ENCODE results near the gene RBBP5.

Gene RBBP5

DNA sequence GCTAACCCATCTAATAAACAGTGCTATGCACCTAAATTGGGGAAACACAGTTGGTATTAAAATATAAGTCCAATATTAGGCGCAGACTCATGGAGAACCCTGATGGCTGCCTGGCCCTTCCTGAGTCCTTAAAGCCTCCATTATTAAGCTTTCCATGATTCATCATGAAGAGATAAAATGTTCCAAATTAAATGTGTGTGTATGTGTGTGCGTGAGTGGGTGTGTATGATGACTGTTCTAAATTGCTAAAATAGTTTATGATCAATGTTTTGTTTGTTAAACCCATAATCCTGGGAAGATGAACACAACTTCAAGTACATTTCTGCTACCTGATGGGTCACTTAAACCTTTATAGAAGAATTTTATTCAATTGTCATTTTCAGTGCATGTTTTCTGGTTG lies 6.3 kb upstream of the RBBP5 start:
- no peak for ATAC-seq

DNA sequence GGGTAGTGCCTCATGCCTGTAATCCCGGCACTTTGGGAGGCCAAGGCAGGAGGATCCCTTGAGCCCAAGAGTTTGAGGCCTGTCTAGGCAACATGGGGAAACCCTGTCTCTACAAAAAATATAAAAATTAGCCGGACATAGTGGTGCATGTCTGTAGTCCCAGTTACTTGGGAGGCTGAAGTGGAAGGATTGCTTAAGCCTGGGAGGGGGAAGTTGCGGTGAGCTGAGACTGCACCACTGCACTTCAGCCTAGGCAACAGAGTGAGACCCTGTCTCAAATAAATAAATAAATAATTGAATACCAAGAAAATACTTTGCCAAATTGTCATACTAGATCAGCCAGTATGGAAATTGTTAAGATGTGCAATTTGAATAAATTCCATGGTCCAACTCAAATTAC lies 5.9 kb upstream of the RBBP5 start:
- ATAC-seq, result no peak

DNA sequence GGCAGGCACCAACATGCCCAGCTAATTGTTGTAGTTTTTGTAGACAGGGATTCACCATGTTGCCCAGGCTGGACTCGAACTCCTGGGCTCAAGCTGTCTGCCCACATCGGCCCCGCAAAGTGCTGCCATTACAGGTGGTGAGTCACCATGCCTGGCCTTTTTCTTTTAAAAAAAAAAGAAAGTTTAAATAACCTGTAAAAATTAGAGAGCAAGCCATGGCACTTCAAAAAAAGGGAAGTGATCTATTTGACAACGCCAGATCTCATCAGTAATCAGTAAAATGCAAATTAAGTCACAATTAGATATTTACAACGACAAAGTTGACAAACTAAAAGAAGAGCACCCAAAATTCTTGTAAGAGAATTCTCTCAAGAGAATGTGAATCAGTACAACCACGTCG lies 2.9 kb upstream of the RBBP5 start:
- ATAC-seq, result no peak

DNA sequence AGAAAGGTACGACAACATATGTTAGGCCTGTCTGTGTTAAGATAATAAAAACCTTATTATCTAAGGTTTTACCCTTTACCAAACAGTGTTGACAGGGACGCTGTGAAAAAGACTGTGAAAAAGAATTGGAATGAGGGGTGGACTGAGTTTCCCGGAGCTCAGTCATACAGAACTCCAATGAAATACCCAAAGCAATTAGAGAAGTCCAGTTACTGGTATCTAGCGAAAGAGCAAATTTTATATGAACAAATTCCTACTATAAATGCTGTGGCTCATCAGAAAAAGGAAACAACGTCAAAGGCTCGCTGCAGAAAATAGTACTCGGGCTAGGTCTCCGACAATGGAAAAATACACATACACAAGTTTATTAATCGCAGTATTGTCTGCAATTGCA lies 708 bp upstream of the RBBP5 start:
- no peak for ATAC-seq

DNA sequence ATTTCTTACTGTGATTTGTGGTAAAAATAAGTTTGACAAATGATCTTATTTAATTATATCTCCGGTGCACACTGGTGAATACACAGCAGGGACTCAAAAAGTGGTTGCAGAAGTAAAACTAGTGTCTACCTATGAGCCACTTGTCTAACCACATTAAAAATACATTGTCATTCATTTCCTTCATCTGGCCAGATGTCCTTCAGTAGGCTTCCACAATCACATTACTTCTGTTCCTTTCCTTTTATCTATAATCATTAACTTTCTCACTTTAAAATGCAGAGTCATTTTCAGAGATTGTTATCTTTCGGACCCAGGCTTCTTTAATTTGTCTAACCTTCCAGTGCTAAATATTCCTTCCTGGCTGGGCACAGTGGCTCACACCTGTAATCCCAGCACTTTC lies 3.0 kb downstream of the RBBP5 start:
- ATAC-seq, result no peak

DNA sequence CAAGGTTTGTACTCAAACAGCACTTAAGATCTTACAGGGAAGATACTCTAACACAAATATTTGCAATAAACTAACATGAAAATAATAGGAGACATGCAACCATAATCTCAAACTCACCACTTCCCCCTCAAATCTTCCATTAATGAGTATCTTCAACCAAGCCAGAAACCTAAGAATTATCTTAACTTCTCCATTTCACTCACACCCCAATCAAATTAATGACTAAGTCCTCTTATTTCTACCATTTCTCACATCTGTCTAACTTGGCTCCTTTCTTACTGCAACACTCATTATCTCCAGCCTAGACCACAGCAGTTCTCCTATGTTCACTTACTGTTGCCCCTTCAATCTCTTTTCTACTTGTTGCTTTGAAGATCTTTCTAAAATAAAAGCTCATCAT lies 10.4 kb downstream of the RBBP5 start:
- ATAC-seq, result peak in 1 of 2 donors; percentile 51

DNA sequence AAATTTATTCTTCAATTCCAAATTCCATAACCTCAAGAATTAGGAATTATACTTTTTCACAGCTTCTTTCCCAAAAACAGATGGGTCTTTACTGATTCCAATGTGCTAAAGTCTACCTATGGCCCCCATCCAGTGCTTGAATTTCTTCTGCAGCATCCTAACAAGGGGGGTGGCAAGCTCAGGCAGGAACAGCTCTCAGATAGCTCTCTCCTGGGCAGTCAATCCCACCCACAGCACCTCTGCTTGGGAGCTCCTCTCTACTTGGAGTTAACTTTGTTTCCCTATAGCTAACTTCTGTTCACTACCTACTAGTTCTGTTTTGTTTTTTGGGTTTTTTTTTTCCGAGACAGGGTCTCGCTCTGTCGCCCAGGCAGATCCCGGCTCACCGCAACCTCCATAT lies 12.1 kb downstream of the RBBP5 start:
- no peak for ATAC-seq

DNA sequence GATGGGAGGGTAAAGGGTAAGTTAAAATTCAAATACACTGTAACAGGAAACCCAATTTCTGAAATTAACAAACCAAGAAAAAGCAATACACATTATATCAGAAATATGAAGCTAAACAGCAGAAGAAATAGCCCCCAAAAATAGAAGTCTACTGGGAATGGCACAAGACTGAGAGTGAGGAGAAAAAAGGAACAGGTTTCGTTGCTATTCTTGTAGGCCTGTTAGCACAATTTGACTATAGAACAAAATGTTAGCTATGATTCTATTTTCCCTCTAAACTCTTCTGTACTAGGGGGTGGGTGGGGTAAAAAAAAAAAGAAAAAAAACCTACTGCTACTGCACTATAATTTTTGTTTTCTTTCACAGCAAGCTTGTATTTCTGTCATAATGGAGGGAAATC lies 12.5 kb downstream of the RBBP5 start:
- no peak for ATAC-seq

DNA sequence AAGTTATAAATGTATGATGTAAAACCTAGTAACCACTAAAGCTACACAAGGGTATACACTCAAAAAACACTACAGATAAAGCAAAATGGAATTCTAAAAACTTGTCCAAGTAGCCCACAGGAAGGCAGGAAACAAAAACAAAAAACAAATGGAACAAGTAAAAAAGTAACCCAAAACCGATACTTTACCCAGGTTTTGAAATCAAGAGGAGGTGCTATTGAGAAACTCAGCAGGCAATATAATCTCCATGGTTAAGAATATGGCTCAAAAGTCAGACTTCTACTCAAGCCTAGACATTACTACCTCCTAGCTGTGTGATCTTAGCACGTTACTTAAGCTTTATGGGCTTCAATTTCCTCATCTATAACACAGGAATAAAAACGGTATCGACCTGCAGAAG lies 13.3 kb downstream of the RBBP5 start:
- no peak for ATAC-seq

DNA sequence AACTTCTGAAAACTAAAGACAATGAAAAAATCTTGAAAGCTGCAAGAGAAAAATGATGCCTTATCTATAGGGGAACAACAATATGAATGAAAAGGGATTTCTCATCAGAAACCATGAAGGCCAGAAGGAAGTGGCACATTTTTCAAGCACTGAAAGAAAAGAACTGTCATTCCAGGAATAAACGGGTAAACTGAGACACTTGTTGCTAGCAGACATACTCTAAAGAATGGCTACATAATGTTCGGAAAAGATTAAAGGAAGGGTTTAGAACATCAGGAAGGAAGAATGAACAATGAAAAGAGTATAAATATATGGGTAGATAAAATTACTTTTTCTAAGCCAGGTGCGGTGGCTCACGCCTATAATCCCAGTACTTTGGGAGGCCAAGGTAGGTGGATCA lies 14.5 kb downstream of the RBBP5 start:
- ATAC-seq, result no peak

DNA sequence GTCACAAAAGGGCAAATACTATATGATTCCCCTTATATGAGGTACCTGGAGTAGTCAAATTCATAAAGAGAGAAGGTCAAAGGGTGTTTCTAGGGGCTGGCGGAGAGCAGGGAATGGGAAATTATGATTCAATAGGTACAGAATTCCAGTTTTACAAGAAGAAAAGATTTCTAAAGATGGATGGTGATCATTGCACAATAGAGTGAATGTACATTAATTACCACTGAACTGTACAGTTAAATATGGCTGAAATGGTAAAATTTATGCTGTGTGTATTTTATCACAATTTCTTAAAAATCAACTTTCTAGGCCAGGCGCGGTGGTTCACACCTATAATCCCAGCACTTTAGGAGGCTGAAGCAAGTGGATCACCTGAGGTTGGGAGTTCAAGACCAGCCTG lies 19.4 kb downstream of the RBBP5 start:
- no peak for ATAC-seq

DNA sequence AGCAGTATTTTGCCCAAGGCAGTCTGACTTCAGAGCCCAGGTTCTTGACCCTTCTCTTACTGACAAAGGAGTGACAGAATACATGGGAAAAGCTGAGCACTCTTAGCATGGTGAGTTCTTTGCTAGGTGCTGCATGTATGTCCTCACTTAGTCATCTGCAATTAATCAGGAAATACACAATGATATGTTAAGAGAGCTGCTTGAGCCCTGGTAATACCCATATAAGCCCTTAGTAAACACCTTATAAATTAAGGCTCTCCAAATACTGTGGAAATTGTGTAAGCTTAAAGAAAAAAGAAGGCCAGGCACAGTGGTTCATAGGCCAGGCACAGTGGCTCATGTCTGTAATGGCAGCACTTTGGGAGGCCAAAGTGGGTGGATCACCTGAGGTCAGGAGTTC lies 23.5 kb downstream of the RBBP5 start:
- ATAC-seq, result no peak

DNA sequence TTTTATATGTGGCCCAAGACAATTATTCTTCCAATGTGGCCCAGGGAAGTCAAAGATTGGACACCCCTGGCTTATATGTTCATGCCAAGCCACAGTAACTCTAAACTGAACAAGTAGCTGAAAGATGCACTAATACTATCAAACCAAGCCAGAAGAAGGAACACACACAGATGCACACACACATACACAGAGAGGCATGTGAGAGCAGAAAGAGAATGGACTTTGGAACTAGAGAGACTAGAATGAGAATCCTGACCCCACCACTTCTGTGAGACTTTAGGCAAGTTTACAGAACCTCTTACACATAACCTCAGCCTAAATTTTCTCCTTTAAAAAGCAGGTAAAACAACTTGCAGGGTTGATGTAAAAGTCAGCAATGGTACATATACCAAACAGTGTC lies 26.4 kb downstream of the RBBP5 start:
- ATAC-seq, result no peak

DNA sequence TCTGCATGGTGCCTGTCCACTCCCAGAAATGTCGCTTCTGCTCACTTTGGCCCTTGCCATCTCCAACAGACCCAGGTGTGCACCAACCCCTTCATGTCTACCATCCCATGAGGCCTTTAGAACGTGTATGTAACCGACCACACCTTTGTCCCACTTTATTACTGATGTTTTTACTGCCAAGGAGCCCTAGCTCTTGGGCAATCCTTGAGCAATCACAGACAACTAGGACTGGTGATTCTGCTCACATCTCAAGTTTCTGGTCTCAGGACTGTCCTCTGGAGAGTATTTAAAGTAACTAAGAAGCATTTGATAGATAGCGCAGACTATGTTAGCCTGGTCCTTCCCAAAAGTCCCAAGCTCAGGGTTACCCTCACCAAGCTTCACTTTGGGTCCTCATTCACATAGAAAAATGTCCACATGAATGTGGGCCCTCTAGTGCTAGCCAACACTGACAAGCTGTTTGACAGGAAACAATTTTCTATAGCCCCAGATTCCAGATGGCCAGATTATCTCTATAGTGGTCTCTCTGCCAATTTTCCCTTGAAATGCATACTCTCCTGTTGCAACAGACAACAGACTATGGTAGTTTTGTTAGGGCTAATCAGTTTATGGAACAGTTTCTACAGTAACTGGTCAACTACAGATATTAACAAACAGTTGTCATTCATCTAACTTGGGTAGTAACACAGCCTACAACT lies 30.6 kb downstream of the RBBP5 start:
- no peak for ATAC-seq

DNA sequence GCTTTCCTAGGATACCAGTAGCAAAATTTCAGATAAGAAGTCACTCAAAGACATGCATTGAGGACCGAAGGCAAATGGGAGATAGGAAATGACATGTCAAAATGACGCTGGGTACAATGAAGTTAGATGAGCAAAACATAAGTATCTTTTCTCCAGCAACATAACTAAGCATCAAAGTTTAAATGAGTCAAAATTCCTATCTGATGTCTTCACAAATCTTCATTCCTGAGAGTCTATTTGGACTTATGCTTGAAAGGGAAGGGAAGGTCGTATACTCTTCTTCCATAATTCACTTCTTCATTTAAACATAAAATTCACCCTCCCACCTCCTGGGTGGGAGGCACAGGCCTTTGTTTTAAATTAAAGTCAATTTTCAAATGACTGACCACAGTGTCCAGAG lies 33.4 kb downstream of the RBBP5 start:
- no peak for ATAC-seq

DNA sequence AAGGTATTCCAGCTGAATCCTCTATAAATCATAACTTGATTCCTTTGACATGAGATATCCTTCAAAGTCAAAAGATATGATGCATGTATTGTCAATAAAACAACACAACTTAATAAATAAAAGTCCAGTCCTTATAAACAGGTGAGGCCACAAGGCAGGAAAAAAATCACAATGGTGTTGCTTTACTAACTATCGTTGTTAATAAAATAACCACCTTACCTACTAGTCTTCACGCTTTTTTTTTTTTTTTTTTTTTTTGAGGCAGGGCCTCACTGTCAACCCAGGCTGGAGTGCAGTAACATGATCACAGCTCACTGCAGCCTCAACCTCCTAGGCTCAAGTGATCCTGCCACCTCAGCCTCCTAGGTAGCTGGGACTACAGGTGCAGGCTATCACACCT lies 37.4 kb downstream of the RBBP5 start, which contains the start of gene TMEM81:
Gene TMEM81 (minus strand): TSS at position 101 of the 400 bp plus-strand sequence. CDS start 140 bp downstream, outside the sequence.
- ATAC-seq, result no peak

DNA sequence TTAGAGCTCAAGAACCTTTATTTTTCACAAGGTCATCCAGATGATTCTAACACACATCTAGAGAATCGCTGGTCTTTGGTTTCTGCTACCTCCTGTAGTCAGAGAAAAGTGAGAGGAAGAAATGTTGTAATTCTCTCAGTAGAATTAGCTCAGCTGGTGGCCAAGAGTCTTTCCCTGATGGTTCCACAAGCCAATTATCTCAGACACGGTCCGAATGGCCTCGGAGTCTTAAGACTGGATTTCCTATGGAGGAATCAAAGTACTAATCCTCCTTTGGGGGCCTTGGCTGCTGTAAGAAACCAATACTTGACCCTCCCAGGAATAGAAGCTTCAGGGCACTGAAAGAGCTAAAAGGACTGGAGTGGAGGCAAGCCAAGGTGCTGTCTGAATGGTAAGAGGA lies 39.3 kb downstream of the RBBP5 start:
- ATAC-seq, result no peak

DNA sequence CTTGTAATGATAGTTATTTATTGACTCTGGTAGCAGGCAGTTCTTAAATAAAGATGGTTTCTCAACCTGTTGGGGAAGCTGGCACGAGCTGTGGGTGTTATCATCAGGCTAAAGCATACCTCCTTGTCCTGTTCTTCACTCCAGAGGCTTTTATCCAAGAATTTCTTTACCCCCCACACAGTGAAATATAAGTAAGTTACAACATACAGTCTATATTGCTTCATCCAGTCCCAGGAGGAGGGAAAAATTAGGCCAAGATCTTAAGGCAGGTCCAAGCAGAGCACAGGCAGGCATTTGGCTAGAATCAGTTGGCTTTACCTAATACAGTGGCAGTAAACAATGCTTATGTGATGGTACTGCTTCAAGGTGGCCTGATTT lies 43.9 kb downstream of the RBBP5 start:
- no peak for ATAC-seq

DNA sequence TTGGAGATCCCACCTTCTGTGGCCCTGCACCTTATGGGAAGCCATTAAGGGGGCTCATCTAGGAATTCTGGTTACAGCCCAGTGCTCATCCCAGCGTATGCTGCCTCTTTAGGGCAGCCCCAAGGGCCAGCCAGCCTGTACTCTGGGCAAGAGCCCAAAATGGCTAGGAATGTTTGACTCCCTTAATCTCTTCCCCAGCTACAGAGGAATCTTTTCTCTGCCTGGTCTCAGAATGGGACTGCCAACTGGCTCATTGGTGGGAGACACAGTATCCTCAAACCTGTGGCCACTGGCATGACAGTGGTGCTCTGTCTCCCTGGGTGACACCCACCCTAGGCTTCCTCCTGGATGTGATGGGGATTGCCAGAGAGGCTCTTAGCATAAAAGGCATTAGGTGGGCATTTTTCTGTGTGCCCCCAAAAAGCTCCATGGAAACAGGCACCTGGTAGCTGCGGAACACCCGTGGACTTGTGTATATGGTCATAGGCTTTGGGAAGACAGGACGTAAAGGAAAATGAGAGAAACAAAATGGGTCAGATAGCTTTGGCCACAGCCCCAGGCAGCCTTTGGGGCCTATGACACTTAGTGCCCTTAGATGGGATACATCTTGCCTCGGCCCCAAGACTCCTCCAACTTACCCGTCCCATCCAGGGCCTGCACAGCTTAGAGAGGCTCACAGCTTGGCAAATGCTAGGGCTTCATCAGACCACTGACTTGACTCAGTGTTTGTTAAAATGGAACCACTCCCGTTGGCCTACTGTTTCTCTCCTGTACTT lies 44.4 kb downstream of the RBBP5 start:
- no peak for ATAC-seq

DNA sequence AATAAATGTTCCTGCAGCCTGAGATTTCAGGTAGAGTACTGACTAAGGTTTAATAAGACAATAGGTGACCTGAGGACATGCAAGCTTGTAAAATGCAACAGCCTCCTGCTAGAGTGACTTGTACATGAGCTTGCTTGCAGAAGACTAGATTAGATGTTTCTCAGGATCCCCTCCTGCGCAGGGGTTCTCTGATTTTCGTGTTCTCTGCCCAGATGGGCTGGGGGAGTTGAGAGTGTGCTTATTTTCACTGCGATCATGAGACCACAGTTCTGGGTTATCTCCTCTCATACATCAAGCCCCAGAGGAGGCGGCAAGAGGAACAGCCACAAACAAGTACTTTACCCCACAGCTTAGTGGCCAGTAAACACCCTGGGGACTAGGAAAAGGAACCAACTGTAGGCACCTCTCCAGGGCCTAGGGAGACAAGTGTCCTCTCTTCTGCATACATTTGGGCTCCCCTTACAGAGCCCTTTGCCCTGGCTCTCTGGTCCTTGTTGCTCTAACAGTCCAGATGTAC lies 45.5 kb downstream of the RBBP5 start:
- ATAC-seq, result no peak

DNA sequence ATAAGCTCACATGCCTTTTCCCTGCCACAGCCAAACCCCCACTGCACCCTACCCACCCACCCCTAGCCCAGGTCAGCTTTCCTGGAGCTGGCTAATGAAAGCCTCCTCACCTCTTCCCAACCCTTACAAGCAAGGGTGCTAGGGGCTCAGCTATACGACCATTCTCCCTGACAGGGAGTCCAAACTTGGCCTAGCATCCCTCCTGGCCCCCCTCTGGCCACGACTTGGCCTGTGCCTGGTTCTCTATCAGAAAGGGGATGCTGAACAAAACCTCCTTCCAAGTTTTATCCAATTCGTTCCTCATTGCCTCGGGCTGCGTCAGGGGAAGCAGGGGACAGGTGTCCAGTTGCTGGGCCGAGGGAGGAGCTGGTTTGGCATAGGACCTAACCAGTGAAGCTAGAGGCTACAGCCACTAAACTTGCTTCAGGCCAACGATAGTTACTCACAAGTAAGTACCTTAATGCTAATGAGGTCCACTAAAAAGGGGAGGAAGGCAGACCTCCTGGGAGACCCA lies 46.1 kb downstream of the RBBP5 start:
- no peak for ATAC-seq

DNA sequence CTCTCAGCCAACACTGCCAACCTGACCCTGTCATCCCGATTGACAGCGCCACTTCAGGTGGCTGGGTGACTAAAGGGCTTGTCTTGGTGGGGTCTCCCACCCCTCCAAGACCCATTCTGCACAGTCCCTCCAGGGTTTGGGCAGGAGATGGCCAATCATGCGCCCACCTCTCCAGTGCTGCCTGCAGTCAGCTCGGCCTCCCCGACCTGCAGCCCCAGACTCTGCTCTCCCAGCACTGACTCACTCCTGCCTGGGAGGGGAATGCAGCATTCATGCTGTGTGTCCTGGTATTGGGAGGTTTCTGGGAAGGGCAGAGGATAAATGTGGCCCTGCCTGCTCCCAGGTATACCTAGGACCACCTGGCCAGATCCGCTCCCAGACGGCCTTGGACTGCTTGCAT lies 47.3 kb downstream of the RBBP5 start:
- ATAC-seq, result no peak

DNA sequence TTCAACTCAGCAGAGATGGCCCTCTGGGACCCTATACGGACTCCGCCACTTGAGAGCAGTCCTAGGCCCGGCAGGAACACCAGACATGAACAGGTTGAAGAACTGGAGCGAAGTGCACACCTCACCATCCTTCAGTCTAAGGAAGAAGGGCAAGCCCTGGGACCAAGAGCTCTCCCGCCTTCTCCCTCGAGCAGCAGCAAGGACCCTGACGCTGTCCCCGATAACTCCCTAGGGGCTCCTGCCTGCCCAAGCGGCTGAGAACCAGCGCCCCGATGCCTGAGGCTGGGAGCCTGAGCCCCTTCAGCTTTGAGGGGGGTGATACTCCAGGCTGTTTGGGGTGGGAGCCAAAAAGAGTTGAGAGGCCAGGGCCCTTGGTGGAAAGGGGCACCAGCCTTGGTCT lies 47.7 kb downstream of the RBBP5 start:
- no peak for ATAC-seq

DNA sequence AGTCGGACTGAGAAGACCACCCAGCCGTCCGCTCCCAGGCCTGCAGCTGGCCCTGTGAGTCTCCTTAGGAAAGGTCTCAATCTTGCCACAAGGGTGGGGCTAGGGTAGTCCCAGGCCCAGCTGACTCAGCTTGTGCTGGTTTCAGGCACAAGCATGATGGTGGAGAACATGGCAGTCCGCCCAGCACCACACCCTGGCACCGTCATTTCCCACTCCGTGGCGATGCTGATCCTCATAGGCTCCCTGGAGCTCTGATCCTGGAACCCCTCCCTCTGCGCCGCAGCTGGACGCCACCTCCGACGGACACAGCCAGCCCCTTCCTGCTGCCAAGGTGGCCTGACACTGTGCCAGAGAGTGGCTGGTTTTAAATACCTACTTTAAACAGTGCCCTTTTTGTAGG lies 48.3 kb downstream of the RBBP5 start:
- no peak for ATAC-seq

Measured in activated CD4-positive, CD25-positive, alpha-beta regulatory T cell treated with anti-CD3 and anti-CD28 coated beads, Interleukin-2, amount 50 U/mL, for 24 hours (primary cell).